GM12892 (cell line): ENCODE results near the gene BTNL2.

Experiments
- POLR2A ChIP-seq: IDR thresholded peaks from 2 replicates; pipeline ENCODE4 v1.6.1; 2011; ENCODE audit warnings: low read depth, low read length, control low read depth
- POLR2AphosphoS5 ChIP-seq: IDR thresholded peaks from 2 replicates; pipeline ENCODE4 v1.6.1; 2011; ENCODE audit warnings: low read depth, low read length, control low read depth
- TAF1 ChIP-seq: IDR thresholded peaks from 2 replicates; pipeline ENCODE4 v1.6.1; 2011; ENCODE audit warnings: low read depth, mild to moderate bottlenecking, control low read depth, low read length, borderline replicate concordance

GRCh38 chr6:32387589-32388340 is 19.2 kb downstream of the BTNL2 start:
- TF ChIP-seq TAF1 (no peak), POLR2A (no peak), POLR2AphosphoS5 (no peak)
